GM20000 (cell line): ENCODE results near the gene SCD.

ENCODE experiments used
- DNase-seq: peaks from one replicate; pipeline ENCODE4 v3.0.0; 2012; ENCODE audit warnings: low spot score
- TF ChIP-seq, protein P1 (sequence below): IDR thresholded peaks from 2 replicates; pipeline ENCODE4 v1.5.1; 2012; ENCODE audit warnings: mild to moderate bottlenecking, control low read depth; ENCODE audit errors: extremely low read depth, missing control alignments

SCD gene

DNA sequence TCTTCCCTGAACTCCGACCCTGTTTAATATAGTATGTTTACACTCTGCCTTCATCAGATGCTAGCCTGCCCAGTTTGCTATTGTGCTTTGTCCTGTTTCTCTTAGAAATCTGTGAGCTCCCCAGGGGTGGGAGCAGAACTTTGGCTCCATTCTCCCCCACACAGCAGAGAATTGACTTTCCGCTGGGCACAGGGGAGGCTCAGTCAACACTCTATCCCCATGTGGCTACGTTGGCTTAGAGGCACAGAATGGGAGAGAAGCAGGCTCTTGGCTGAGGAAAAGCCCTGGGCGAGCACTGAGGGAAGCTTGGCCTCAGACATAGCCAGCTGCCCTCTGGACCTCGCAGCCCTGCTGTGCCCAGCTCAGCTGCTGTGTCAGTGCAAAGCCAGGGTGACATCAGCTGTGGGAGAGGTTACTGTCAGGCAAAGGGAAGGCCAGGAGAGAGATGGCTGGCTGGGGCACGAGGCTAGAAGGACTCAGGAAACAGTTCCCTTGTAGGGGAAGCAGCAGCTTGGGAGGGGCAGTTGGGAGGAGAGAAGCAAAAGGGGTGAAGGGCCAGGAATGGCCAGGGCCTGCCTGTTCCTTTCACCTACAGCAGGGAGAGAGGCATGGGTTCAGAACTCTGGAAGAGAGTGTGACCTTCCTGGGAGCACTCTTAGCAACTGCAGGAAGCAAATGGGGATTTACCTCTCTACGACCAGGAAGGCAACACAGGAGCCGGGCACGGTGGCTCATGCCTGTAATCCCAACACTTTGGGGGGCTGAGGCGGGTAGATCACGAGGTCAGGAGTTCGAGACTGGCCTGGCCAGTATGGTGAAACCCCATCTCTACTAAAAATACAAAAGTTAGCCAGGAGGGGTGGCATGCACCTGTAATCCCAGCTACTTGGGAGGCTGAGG lies 5.8 kb upstream of the SCD start:
- no peak for DNase-seq
- TF ChIP-seq, protein P1, sequence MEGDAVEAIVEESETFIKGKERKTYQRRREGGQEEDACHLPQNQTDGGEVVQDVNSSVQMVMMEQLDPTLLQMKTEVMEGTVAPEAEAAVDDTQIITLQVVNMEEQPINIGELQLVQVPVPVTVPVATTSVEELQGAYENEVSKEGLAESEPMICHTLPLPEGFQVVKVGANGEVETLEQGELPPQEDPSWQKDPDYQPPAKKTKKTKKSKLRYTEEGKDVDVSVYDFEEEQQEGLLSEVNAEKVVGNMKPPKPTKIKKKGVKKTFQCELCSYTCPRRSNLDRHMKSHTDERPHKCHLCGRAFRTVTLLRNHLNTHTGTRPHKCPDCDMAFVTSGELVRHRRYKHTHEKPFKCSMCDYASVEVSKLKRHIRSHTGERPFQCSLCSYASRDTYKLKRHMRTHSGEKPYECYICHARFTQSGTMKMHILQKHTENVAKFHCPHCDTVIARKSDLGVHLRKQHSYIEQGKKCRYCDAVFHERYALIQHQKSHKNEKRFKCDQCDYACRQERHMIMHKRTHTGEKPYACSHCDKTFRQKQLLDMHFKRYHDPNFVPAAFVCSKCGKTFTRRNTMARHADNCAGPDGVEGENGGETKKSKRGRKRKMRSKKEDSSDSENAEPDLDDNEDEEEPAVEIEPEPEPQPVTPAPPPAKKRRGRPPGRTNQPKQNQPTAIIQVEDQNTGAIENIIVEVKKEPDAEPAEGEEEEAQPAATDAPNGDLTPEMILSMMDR, result no peak

DNA sequence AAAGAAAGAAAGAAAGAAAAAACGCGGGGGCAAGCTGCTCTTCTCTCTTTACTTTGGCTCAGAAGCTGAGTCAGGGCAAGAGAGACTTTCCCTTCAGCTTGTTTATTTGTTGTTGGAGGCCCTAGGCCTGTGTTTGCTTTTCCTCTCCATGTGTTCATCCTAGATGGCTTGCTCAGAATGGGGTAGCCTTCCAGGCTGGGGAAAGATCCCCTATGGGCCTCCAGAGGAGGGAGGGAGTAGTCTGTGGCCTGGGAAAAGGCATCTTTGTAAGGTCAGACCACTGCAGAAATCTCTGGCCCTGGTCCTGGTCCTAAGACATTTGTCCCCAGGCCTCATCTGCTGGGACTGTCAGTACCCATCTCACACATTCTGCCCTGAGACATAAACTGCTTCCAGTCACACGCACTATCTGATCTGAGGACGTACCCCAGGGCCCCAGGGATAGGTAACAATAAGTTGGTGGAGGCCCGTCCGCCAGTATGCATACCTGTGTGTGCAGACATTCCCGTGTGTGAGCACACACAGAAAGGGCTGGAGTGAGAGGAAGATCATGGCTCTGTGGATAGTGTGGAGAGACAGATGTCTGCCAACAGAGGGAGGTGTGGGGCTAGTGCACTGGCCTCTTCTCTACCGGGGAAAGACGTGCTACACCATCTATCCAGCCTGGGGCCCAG lies 4.9 kb upstream of the SCD start:
- peak; percentile 66 for DNase-seq

DNA sequence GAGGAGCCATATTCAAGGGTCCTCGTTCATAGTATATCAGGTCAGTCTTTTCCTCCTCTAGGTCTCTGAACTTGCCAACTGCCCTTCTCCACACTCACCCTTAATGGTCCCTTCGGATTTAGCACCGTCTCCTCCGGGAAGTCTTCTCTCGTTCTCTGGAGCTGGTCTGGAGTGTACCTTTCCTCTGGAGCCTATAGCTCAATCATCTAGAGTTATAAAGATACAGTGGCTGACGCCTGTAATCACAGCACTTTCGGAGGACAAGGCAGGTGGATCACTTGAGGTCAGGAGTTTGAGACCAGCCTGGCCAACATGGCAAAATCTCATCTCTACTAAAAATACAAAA lies 4.4 kb upstream of the SCD start:
- TF ChIP-seq, protein P1, result no peak
- DNase-seq, result no peak

More for the DNA sequence above, 4.9 kb upstream of the SCD start:
- TF ChIP-seq, protein P1, result peak; percentile 62

DNA sequence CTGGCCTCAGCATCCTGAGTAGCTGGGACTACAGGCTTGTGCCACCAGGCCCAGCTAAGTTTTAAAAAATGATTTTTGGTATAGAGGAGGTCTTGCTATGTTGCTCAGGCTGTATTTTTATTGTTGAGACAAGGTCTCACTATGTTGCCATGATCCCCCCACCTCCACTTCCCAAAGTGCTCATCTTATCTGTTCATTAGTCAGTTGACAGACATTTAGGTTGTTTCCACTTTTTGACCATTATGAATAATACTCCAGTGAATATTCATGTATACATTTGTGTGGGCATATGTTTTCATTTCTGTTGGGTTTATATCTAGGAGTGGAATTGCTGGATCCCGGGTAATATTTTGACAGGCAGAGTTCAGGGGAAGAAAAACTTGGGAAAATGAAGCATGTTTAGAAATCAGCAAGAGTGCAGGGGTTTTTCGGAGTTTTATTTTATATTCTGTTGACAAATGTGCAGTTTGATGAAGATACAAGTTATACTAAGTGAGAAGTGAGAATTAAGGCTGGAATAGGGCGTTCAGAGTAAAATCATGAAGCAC lies 2.7 kb upstream of the SCD start:
- DNase-seq, result no peak
- TF ChIP-seq, protein P1, result no peak

DNA sequence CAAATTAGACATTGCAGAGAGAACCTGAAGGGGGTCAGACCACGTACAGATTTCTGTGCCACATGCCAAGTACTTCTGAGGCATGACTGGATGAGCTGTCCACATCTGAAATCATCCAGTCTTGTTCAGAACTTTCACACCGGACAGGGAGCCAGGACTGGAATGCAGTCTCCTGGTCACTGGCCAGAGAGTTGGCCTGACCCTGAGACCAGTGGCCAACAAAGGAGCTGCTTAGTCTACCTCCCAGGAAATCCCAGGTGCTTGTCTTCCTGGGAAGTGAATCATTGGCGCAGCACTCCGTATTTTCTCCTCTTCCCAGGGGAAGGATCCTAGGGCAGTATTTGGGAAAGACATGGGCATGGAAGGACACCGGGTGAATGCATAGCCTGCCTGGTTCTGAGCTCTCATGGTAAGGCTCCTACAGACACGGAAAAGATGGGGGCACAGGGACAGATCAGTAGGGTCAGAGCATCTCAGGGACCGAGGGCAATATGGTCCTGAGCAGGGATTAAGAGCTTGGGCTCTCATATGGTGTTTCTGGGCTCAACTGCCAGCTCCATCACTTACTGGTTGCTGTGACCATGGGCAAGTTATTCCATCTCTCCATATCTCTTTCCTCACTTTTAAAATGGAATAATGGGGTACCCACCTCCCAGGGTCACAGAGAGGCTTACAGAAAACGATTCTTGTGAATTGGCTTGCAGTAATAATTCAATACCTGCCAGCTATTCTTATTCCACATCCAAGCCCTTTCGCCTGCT lies 1.3 kb upstream of the SCD start:
- TF ChIP-seq, protein P1, result no peak
- DNase-seq, result no peak

DNA sequence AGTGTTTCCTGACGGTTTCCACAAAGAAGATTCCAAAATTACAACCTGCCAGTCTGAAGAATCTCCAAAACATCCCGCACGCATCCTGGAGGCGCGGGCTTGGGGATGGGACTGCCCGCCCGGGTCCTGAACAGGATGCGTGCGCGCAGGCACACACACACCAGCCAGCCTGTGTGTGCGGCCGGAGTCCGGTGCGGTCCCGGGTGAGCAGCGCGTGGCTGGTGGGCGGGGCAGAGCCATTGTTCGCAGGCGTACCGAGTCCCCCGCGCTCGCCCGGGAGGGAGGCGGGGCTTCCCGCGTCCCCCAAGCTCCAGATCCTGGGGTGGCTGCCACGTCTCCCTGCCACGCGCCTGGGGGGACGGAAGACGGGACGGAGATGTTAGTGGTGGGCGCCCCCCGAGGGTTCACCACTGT lies 675 bp upstream of the SCD start:
- TF ChIP-seq, protein P1, result no peak
- peak; percentile 79 for DNase-seq
